HCT116 (cell line): ENCODE results near the gene LMBRD1. TPM values are rescaled to one million over a fixed set of nuclear protein-coding genes. Genes with fewer than 3 reads are reported as not detected.

Source experiments
- ATAC-seq: fragments of 200-7000 bp; cut with Tn5 transposase; 2 replicates; pipeline ENCODE4 v1.9.1; 2020; ENCODE audit warnings: mild to moderate bottlenecking, moderate library complexity
- BruUV-seq: library from RNA; stranded (reverse); fragments of 400-500 nt; replicated peaks from 2 replicates; lab custom pipeline; 2021; lab: Mats Ljungman, UMichigan
- CTCF ChIA-PET: fragments of 300-600 bp; sonication (Branson Sonifier 250); formaldehyde crosslinking; loops from one replicate; lab custom pipeline; 2021; ENCODE audit warnings: antibody characterized with exemption; lab: Charles Lee
- POLR2A ChIA-PET: fragments of 300-600, 350-600 bp; sonication (Branson Sonifier 250); formaldehyde crosslinking; loops from one replicate; lab custom pipeline; 2021; ENCODE audit warnings: antibody characterized with exemption; lab: Charles Lee
- RAD21 ChIA-PET, 2 experiments: fragments of 300-600 bp; sonication (Branson Sonifier 250); formaldehyde crosslinking; loops; one replicate each; lab custom pipeline; 2023; ENCODE audit warnings: low total read pairs in 2 of 2; ENCODE audit not compliant: uncharacterized antibody in 2 of 2, unreplicated experiment in 2 of 2, low non-redundant PET in 1 of 2; lab: Charles Lee
- DNase-seq: peaks from one replicate; pipeline ENCODE4 v3.0.0-alpha.2; 2010; ENCODE audit warnings: low read depth, low spot score
- H2AFZ ChIP-seq: fragments of 200-600 bp; shearing (Covaris generic), sonication (generic); 2 replicates; pipeline ENCODE4 v1.6.1; 2017; ENCODE audit warnings: low read depth, mixed run types, mixed read lengths, antibody characterized with exemption, low read length; ENCODE audit not compliant: poor library complexity, severe bottlenecking
- H3K27ac ChIP-seq: 2 replicates; pipeline ENCODE4 v1.5.1; 2012; ENCODE audit warnings: low read depth, low read length
- H3K27me3 ChIP-seq: fragments of 200-600 bp; sonication (generic); 2 replicates; pipeline ENCODE4 v1.6.1; 2016; ENCODE audit warnings: mixed run types, low read length, mixed read lengths; ENCODE audit not compliant: insufficient read depth
- H3K36me3 ChIP-seq, 2 experiments: fragments of 200-500 bp in 1 of 2; fragments of 200-600 bp in 1 of 2; sonication (Bioruptor generic) in 1 of 2; sonication (generic) in 1 of 2; 2 replicates each; pipeline versions ENCODE4 v1.5.1 to v1.6.1; 2014 to 2016; ENCODE audit warnings: low read length in 2 of 2, inconsistent platforms in 1 of 2, mixed read lengths in 1 of 2, mixed run types in 1 of 2; ENCODE audit not compliant: insufficient read depth in 2 of 2, control insufficient read depth in 1 of 2
- H3K4me1 ChIP-seq, 2 experiments: fragments of 200-600 bp in 1 of 2; sonication (generic) in 1 of 2; 2 replicates each; pipeline versions ENCODE4 v1.5.1 to v1.6.1; 2012 to 2017; ENCODE audit warnings: low read length in 2 of 2, inconsistent platforms in 1 of 2, mild to moderate bottlenecking in 1 of 2, mixed read lengths in 1 of 2, mixed run types in 1 of 2, moderate library complexity in 1 of 2; ENCODE audit not compliant: insufficient read depth in 2 of 2, control insufficient read depth in 1 of 2
- H3K4me2 ChIP-seq: fragments of 200-600 bp; sonication (generic); 2 replicates; pipeline ENCODE4 v1.6.1; 2017; ENCODE audit warnings: mixed run types, low read length, mixed read lengths
- H3K4me3 ChIP-seq, 2 experiments: fragments of 200-600 bp in 1 of 2; sonication (generic) in 1 of 2; replicated peaks in 1 of 2; 2 replicates each; pipeline ENCODE4 v1.5.1; 2011 to 2016; ENCODE audit warnings: low read length in 2 of 2, control low read depth in 1 of 2, low read depth in 1 of 2, mild to moderate bottlenecking in 1 of 2, mixed read lengths in 1 of 2, mixed run types in 1 of 2
- H3K79me2 ChIP-seq: fragments of 200-600 bp; sonication (generic); 2 replicates; pipeline ENCODE4 v1.6.1; 2017; ENCODE audit warnings: mild to moderate bottlenecking, mixed run types, low read length, moderate library complexity, mixed read lengths; ENCODE audit not compliant: insufficient read depth
- H3K9ac ChIP-seq: fragments of 200-600 bp; sonication (generic); 2 replicates; pipeline ENCODE4 v1.6.1; 2016; ENCODE audit warnings: low read length, mixed read lengths
- H3K9me2 ChIP-seq: fragments of 200-600 bp; sonication (generic), shearing (Covaris generic); 2 replicates; pipeline ENCODE4 v1.6.1; 2017; ENCODE audit warnings: mixed run types, mild to moderate bottlenecking, moderate library complexity; ENCODE audit not compliant: insufficient read depth
- H3K9me3 ChIP-seq, 2 experiments: fragments of 200-500 bp in 1 of 2; fragments of 200-600 bp in 1 of 2; sonication (Bioruptor generic) in 1 of 2; sonication (generic) in 1 of 2; 2 replicates each; pipeline ENCODE4 v1.6.1; 2014 to 2017; ENCODE audit warnings: low read length in 2 of 2, mixed read lengths in 2 of 2, inconsistent platforms in 1 of 2, low read depth in 1 of 2, mild to moderate bottlenecking in 1 of 2, mixed run types in 1 of 2, moderate library complexity in 1 of 2; ENCODE audit not compliant: control insufficient read depth in 1 of 2, insufficient read depth in 1 of 2
- H4K20me1 ChIP-seq: fragments of 200-600 bp; sonication (generic), shearing (Covaris generic); 2 replicates; pipeline ENCODE4 v1.6.1; 2017; ENCODE audit warnings: mixed run types, mild to moderate bottlenecking, moderate library complexity; ENCODE audit not compliant: insufficient read depth
- CBX3 ChIP-seq: IDR thresholded peaks from 2 replicates; pipeline ENCODE4 v1.6.1; 2012; ENCODE audit warnings: low read depth
- ZNF274 ChIP-seq: fragments of 200-500 bp; sonication (Bioruptor generic); IDR thresholded peaks from 2 replicates; pipeline ENCODE4 v1.6.1; 2014; ENCODE audit warnings: mild to moderate bottlenecking, low read depth, low read length, inconsistent platforms
- intact Hi-C: fragments of 100-400 bp; cut with micrococcal nuclease; formaldehyde crosslinking; loops from 2 replicates; pipeline ENCODE4 v1.10.0; 2022
- total RNA-seq: library from RNA; stranded (reverse); gene quantifications from one replicate; pipeline ENCODE4 v1.2.1, GENCODE V29; 2021; ENCODE audit not compliant: unreplicated experiment
- TF ChIP-seq, protein P1 (sequence below), 3 experiments: fragments of 200-600 bp in 1 of 3; sonication (generic) in 1 of 3; IDR thresholded peaks in 2 of 3; conservative IDR thresholded peaks in 1 of 3; 2 replicates each; pipeline ENCODE4 v1.5.1; 2012 to 2017; ENCODE audit warnings: low read depth in 2 of 3, low read length in 2 of 3, antibody characterized with exemption in 1 of 3, borderline replicate concordance in 1 of 3, control low read depth in 1 of 3, mild to moderate bottlenecking in 1 of 3, mixed read lengths in 1 of 3, mixed run types in 1 of 3, moderate library complexity in 1 of 3; ENCODE audit not compliant: insufficient read depth in 1 of 3
- TF ChIP-seq, protein P2 (sequence below): IDR thresholded peaks from 2 replicates; pipeline ENCODE4 v1.6.1; 2012; ENCODE audit warnings: low read depth

The LMBRD1 gene
- total RNA-seq, 1 experiment from 2014 or later = 11.9 TPM

DNA sequence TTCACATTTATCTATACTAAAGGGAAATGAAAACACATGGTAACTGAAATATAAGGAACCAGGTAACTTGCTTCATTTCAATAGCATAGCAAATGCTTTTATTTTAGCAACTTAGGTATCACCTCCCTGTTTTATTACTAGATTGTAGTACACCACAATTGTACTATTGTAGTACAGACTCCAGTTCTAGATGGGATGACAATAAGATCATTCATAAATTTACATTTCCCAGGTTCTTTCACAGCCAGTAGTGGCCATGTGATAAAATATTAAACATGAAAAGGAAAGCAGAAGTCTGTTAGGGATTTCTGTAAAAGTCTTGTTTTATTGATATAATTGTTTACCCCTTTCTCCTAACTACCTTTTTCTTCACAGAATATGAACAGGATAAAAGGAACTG, 97.2 kb downstream of the LMBRD1 start:
- H3K27me3 ChIP-seq = no peaks in the 10 kb centered on the region
- intact Hi-C loops = no loop called here
- H3K9ac ChIP-seq = no peak overlapping the region
- no peak overlapping the region for H3K4me3 ChIP-seq
- peaks cover 6 to 10% of the 10 kb centered on the region in 2 experiments; a peak in 3 of 4 replicates for H3K4me1 ChIP-seq
- H3K79me2 ChIP-seq = no peaks in the 10 kb centered on the region
- H3K36me3 ChIP-seq = no peaks in the 10 kb centered on the region
- H4K20me1 ChIP-seq = no peaks in the 10 kb centered on the region
- H3K9me2 ChIP-seq = no peaks in the 10 kb centered on the region
- ChIA-PET RAD21 (no interaction called here), CTCF (no interaction called here), POLR2A (no interaction called here)
- no peak overlapping the region for H2AFZ ChIP-seq
- no peak for DNase-seq
- no peaks in the 10 kb centered on the region for H3K9me3 ChIP-seq
- no peak overlapping the region for H3K27ac ChIP-seq
- no peak overlapping the region for H3K4me2 ChIP-seq
- TF ChIP-seq CBX3 (no peak), ZNF274 (no peak)
- TF ChIP-seq, protein P1, sequence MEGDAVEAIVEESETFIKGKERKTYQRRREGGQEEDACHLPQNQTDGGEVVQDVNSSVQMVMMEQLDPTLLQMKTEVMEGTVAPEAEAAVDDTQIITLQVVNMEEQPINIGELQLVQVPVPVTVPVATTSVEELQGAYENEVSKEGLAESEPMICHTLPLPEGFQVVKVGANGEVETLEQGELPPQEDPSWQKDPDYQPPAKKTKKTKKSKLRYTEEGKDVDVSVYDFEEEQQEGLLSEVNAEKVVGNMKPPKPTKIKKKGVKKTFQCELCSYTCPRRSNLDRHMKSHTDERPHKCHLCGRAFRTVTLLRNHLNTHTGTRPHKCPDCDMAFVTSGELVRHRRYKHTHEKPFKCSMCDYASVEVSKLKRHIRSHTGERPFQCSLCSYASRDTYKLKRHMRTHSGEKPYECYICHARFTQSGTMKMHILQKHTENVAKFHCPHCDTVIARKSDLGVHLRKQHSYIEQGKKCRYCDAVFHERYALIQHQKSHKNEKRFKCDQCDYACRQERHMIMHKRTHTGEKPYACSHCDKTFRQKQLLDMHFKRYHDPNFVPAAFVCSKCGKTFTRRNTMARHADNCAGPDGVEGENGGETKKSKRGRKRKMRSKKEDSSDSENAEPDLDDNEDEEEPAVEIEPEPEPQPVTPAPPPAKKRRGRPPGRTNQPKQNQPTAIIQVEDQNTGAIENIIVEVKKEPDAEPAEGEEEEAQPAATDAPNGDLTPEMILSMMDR (IDR thresholded peaks at IDR 0.05 in 2 of 3, conservative IDR thresholded peaks at IDR 0.05 in 1 of 3; ENCODE audit: borderline replicate concordance in 1 of 3, insufficient read depth in 1 of 3, low read depth in 2 of 3, low read length in 2 of 3) = no peak
- TF ChIP-seq, protein P2, sequence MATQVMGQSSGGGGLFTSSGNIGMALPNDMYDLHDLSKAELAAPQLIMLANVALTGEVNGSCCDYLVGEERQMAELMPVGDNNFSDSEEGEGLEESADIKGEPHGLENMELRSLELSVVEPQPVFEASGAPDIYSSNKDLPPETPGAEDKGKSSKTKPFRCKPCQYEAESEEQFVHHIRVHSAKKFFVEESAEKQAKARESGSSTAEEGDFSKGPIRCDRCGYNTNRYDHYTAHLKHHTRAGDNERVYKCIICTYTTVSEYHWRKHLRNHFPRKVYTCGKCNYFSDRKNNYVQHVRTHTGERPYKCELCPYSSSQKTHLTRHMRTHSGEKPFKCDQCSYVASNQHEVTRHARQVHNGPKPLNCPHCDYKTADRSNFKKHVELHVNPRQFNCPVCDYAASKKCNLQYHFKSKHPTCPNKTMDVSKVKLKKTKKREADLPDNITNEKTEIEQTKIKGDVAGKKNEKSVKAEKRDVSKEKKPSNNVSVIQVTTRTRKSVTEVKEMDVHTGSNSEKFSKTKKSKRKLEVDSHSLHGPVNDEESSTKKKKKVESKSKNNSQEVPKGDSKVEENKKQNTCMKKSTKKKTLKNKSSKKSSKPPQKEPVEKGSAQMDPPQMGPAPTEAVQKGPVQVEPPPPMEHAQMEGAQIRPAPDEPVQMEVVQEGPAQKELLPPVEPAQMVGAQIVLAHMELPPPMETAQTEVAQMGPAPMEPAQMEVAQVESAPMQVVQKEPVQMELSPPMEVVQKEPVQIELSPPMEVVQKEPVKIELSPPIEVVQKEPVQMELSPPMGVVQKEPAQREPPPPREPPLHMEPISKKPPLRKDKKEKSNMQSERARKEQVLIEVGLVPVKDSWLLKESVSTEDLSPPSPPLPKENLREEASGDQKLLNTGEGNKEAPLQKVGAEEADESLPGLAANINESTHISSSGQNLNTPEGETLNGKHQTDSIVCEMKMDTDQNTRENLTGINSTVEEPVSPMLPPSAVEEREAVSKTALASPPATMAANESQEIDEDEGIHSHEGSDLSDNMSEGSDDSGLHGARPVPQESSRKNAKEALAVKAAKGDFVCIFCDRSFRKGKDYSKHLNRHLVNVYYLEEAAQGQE = no peak
- BruUV-seq = no TSS peak
- ATAC-seq = no peak
